ENCODE measurements around the gene COA4.

GRCh38 chr11:73869332-73869949 is 7.2 kb downstream of the COA4 start:
- TF ChIP-seq CTCF (IDR thresholded peaks at IDR 0.05) = no peak
- no peak for TF ChIP-seq POLR2AphosphoS5 (IDR thresholded peaks at IDR 0.05)
- TF ChIP-seq POLR2A (IDR thresholded peaks at IDR 0.05) = no peak

Data from upper lobe of left lung (tissue), 4 donors.